ENCODE measurements around the gene NKD2.

DNA sequence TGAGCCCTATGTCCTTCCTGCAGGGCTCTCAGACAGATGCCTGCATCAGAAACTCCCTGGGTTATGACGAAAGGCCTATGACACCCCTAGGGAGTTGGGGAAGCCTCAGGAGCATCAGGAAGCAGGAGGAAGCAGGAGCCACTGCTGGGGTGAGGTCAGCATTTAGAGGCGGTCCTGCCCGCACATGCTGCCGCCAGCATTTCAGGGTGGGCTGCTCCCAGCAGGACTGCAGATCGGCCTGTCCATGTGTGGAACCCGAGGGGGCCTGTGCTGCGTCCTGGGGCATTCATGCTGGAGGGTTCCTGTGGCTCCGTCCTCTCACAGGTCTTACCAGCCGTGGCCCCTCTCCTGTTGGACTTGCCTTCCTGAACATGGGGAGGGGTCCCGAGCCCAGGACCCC is 6.9 kb downstream of the NKD2 start:
- TF ChIP-seq, protein P1, sequence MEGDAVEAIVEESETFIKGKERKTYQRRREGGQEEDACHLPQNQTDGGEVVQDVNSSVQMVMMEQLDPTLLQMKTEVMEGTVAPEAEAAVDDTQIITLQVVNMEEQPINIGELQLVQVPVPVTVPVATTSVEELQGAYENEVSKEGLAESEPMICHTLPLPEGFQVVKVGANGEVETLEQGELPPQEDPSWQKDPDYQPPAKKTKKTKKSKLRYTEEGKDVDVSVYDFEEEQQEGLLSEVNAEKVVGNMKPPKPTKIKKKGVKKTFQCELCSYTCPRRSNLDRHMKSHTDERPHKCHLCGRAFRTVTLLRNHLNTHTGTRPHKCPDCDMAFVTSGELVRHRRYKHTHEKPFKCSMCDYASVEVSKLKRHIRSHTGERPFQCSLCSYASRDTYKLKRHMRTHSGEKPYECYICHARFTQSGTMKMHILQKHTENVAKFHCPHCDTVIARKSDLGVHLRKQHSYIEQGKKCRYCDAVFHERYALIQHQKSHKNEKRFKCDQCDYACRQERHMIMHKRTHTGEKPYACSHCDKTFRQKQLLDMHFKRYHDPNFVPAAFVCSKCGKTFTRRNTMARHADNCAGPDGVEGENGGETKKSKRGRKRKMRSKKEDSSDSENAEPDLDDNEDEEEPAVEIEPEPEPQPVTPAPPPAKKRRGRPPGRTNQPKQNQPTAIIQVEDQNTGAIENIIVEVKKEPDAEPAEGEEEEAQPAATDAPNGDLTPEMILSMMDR (IDR thresholded peaks at IDR 0.05; ENCODE audit: insufficient read depth, low read length, poor library complexity, severe bottlenecking): no peak
- TF ChIP-seq EZH2phosphoT487 (conservative IDR thresholded peaks at IDR 0.05; ENCODE audit: low read length): no peak
